CD14-positive monocyte (primary cell): ENCODE results near the gene MYO1D. TPM values are rescaled to one million over a fixed set of nuclear protein-coding genes. Genes with fewer than 3 reads are reported as not detected.

ENCODE experiments used
- DNase-seq, 3 donors: peaks; one replicate each; pipeline ENCODE4 v3.0.0-alpha.2; 2011 to 2022
- H2AFZ ChIP-seq: 2 replicates; pipeline ENCODE4 v1.6.0; 2012; ENCODE audit warnings: mild to moderate bottlenecking, low read depth, low read length, inconsistent platforms; ENCODE audit not compliant: insufficient read depth, poor library complexity, severe bottlenecking
- H3K27ac ChIP-seq, 2 donors: 1 replicate in 1 of 2; 2 replicates in 1 of 2; pipeline ENCODE4 v1.5.1; 2012 to 2013; ENCODE audit warnings: low read length in 2 of 2, control low read depth in 1 of 2, inconsistent platforms in 1 of 2, low read depth in 1 of 2, mild to moderate bottlenecking in 1 of 2
- H3K27me3 ChIP-seq, 2 donors: one replicate each; pipeline versions ENCODE4 v1.6.0 to v1.6.1; 2011 to 2013; ENCODE audit warnings: low read length in 2 of 2; ENCODE audit not compliant: control insufficient read depth in 2 of 2, insufficient read depth in 2 of 2
- H3K36me3 ChIP-seq, 2 donors: replicated peaks in 1 of 2; 1 replicate in 1 of 2; 2 replicates in 1 of 2; pipeline versions ENCODE4 v1.5.1 to v1.6.1; 2012 to 2013; ENCODE audit warnings: low read length in 2 of 2, control low read depth in 1 of 2, inconsistent platforms in 1 of 2, mild to moderate bottlenecking in 1 of 2; ENCODE audit not compliant: insufficient read depth in 2 of 2, control insufficient read depth in 1 of 2
- H3K4me1 ChIP-seq, 2 donors: 1 replicate in 1 of 2; 2 replicates in 1 of 2; pipeline versions ENCODE4 v1.5.1 to v1.6.1; 2012 to 2013; ENCODE audit warnings: low read length in 2 of 2, control low read depth in 1 of 2, inconsistent platforms in 1 of 2, mild to moderate bottlenecking in 1 of 2, moderate library complexity in 1 of 2; ENCODE audit not compliant: insufficient read depth in 2 of 2, control insufficient read depth in 1 of 2
- H3K4me2 ChIP-seq: replicated peaks from 2 replicates; pipeline ENCODE3; 2012; ENCODE audit warnings: low read length, moderate library complexity, mild to moderate bottlenecking; ENCODE audit not compliant: poor library complexity, severe bottlenecking; ENCODE audit errors: extremely low read depth
- H3K4me3 ChIP-seq, 3 experiments: fragments of 200-600 bp in 1 of 3; sonication (generic) in 1 of 3; replicated peaks in 1 of 3; 1 replicate in 2 of 3; 2 replicates in 1 of 3; pipeline ENCODE4 v1.5.1; 2011 to 2013; ENCODE audit warnings: low read length in 3 of 3, mild to moderate bottlenecking in 3 of 3, control low read depth in 2 of 3, low read depth in 2 of 3, inconsistent platforms in 1 of 3, moderate library complexity in 1 of 3
- H3K79me2 ChIP-seq: 2 replicates; pipeline ENCODE4 v1.6.0; 2012; ENCODE audit warnings: mild to moderate bottlenecking, control low read depth, inconsistent platforms, low read length, moderate library complexity; ENCODE audit not compliant: insufficient read depth
- H3K9ac ChIP-seq: 2 replicates; pipeline ENCODE4 v1.6.0; 2017; ENCODE audit warnings: low read length, mild to moderate bottlenecking; ENCODE audit not compliant: insufficient read depth, poor library complexity, severe bottlenecking
- H3K9me3 ChIP-seq, 2 donors: replicated peaks in 1 of 2; 1 replicate in 1 of 2; 2 replicates in 1 of 2; pipeline versions ENCODE4 v1.5.1 to v1.6.1; 2012 to 2013; ENCODE audit warnings: low read length in 2 of 2, control low read depth in 1 of 2; ENCODE audit not compliant: control insufficient read depth in 1 of 2, insufficient read depth in 1 of 2
- H4K20me1 ChIP-seq: 2 replicates; pipeline ENCODE4 v1.6.0; 2012; ENCODE audit warnings: mild to moderate bottlenecking, low read length, control low read depth, moderate library complexity; ENCODE audit not compliant: insufficient read depth
- H3K27ac Mint-ChIP-seq, 7 donors: one replicate each; pipeline ENCODE4 v1.8.0; 2020; ENCODE audit warnings: mild to moderate bottlenecking in 7 of 7, mixed read lengths in 7 of 7, moderate library complexity in 6 of 7, inconsistent platforms in 2 of 7
- H3K27me3 Mint-ChIP-seq, 3 donors: one replicate each; pipeline ENCODE4 v1.8.0; 2021 to 2022; ENCODE audit warnings: low read depth in 3 of 3, mild to moderate bottlenecking in 3 of 3, mixed read lengths in 3 of 3, moderate library complexity in 3 of 3, inconsistent platforms in 1 of 3
- H3K36me3 Mint-ChIP-seq, 2 donors: one replicate each; pipeline ENCODE4 v1.8.0; 2020; ENCODE audit warnings: mixed read lengths in 2 of 2, inconsistent platforms in 1 of 2, mild to moderate bottlenecking in 1 of 2
- H3K4me1 Mint-ChIP-seq: one replicate; pipeline ENCODE4 v1.8.0; 2020; ENCODE audit warnings: mild to moderate bottlenecking, mixed read lengths
- H3K4me3 Mint-ChIP-seq, 2 donors: one replicate each; pipeline ENCODE4 v1.8.0; 2020; ENCODE audit warnings: mild to moderate bottlenecking in 2 of 2, mixed read lengths in 2 of 2, moderate library complexity in 1 of 2
- H3K9me3 Mint-ChIP-seq, 7 donors: one replicate each; pipeline ENCODE4 v1.8.0; 2020 to 2022; ENCODE audit warnings: mixed read lengths in 7 of 7, mild to moderate bottlenecking in 6 of 7, moderate library complexity in 6 of 7, inconsistent platforms in 2 of 7
- CTCF ChIP-seq: fragments of 200-600 bp; IDR thresholded peaks from one replicate; pipeline ENCODE4 v1.8.0; 2022; ENCODE audit warnings: antibody characterized with exemption, mild to moderate bottlenecking
- WGBS: methylation state at CpG from one replicate; pipeline ENCODE4 v1.1.5; 2013; ENCODE audit warnings: missing lambda C conversion rate; ENCODE audit not compliant: insufficient coverage; 5-methylcytosine and 5-hydroxymethylcytosine counted together
- intact Hi-C, 2 donors: fragments of 100-400 bp; cut with micrococcal nuclease; formaldehyde crosslinking; loops; one replicate each; pipeline versions ENCODE4 v1.15.0 to v1.15.1; 2023
- polyA plus RNA-seq, 3 donors: library from polyadenylated mRNA; depleted of rRNA in 1 of 3; unstranded in 2 of 3; stranded (reverse) in 1 of 3; fragments of 300-500 nt in 2 of 3; fragments of >200 nt in 1 of 3; fragmentation: Illumina TruSeq in 2 of 3; gene quantifications; 1 replicate in 2 of 3; 2 replicates in 1 of 3; pipeline ENCODE4 v1.2.3, GENCODE V29; 2012 to 2021

MYO1D gene
- polyA plus RNA-seq, 3 donors: 0.22 to 0.39 (median 0.26) TPM

DNA sequence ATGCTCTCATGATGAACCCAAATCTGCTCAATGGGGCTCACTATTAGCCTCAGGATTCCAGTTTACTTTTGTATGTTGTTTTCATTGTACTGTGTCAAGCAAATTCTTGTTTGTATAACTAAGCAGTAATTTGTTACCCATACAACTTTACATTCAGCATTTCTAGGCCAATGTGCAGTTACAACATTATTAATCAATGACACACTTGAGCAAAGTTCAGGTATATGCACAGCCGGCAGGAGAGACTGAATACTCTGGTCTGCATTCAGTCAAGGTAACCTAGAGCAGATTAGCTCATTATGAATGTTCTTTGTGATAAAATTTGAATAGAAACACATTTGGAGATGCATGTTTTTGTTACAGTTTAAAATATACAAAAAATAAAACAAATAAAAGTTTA lies 2.2 kb upstream of the MYO1D start:
- peaks cover 0 to 7% of the 10 kb centered on the region in 2 donors for H3K9me3 ChIP-seq
- WGBS: no CpG with 5 or more reads among the region's 1 CpG
- no peaks in the 10 kb centered on the region for H3K36me3 ChIP-seq
- no peak overlapping the region for H3K4me3 ChIP-seq
- H2AFZ ChIP-seq: no peak overlapping the region
- peaks cover 0 to 4% of the 10 kb centered on the region in 2 donors for H3K36me3 Mint-ChIP-seq
- no peak overlapping the region for H3K27ac Mint-ChIP-seq
- H3K4me1 ChIP-seq: peaks cover 14 to 23% of the 10 kb centered on the region in 2 donors
- H3K9me3 Mint-ChIP-seq: peaks cover 0 to 5% (median 2%) of the 10 kb centered on the region in 7 donors
- intact Hi-C loops: loop anchor here in 1 of 2 donors (5.0 kb wide), 1 partner anchor 92 kb away; no protein-coding TSS in a partner anchor
- H3K4me2 ChIP-seq: no peak overlapping the region
- H3K27ac ChIP-seq: no peak overlapping the region
- H3K27me3 ChIP-seq: peaks cover 43 to 49% of the 10 kb centered on the region in 2 donors
- no peak for TF ChIP-seq CTCF
- H4K20me1 ChIP-seq: no peaks in the 10 kb centered on the region
- no peak overlapping the region for H3K9ac ChIP-seq
- peaks cover 20% of the 10 kb centered on the region for H3K4me1 Mint-ChIP-seq
- no peaks in the 10 kb centered on the region for H3K79me2 ChIP-seq
- no peak for DNase-seq
- peaks cover 45 to 59% (median 46%) of the 10 kb centered on the region in 3 donors for H3K27me3 Mint-ChIP-seq
- H3K4me3 Mint-ChIP-seq: no peak overlapping the region

DNA sequence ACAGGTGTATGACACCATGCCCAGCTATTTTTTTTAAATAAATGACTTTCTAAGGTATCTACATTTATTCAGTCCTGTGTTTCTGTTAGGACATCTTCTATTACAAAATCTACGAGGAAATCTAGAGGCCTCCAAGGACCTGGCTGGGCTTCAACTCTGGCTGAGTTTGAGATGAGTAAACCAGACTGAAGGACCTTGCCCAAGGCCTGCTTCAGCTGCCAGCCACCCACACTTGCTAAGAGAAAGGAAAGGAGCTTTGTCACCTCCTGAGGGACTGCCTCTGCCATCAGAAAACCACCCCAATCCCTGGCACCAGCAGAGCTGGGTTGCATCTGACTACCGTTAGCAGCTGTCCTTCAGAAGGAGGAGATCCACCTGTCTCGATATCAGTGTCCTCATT lies 1.3 kb upstream of the MYO1D start:
- no peak overlapping the region for H3K27ac ChIP-seq
- no peak overlapping the region for H2AFZ ChIP-seq
- H3K4me2 ChIP-seq: no peak overlapping the region
- Mint-ChIP-seq H3K36me3 (peaks cover 0 to 4% of the 10 kb centered on the region in 2 donors), H3K27me3 (peaks cover 45 to 63% (median 49%) of the 10 kb centered on the region in 3 donors), H3K9me3 (peaks cover 0 to 5% (median under 1%) of the 10 kb centered on the region in 7 donors), H3K4me3 (peak overlapping the region in 1 of 2 donors; percentile 29), H3K4me1 (peaks cover 20% of the 10 kb centered on the region), H3K27ac (peak overlapping the region in 1 of 7 donors; percentile 30)
- 0% methylated on average over 1 of the region's 3 CpGs for WGBS
- intact Hi-C loops: loop anchor here in 1 of 2 donors (5.0 kb wide), 1 partner anchor 91 kb away; no protein-coding TSS in a partner anchor
- no peak for DNase-seq
- peaks cover 0 to 7% of the 10 kb centered on the region in 2 donors for H3K9me3 ChIP-seq
- H3K9ac ChIP-seq: no peak overlapping the region
- H3K4me1 ChIP-seq: peaks cover 14 to 23% of the 10 kb centered on the region in 2 donors
- peaks cover 49 to 58% of the 10 kb centered on the region in 2 donors for H3K27me3 ChIP-seq
- H3K79me2 ChIP-seq: no peaks in the 10 kb centered on the region
- no peak for TF ChIP-seq CTCF
- H3K36me3 ChIP-seq: no peaks in the 10 kb centered on the region
- H4K20me1 ChIP-seq: no peaks in the 10 kb centered on the region
- no peak overlapping the region for H3K4me3 ChIP-seq
